ENCODE data around the gene NRG3. TPM values are rescaled to one million over a fixed set of nuclear protein-coding genes. Genes with fewer than 3 reads are reported as not detected.
A peak's percentile ranks its signal among the peaks of the same experiment; 100 is the strongest.

Gene NRG3
- total RNA-seq, 4 donors from 2014 or later, result 0.32 to 1.4 TPM; not detected in 2

- Histone ChIP-seq H3K27me3 (no peaks in the 10 kb centered on the region), H3K4me3 (no peak overlapping the region), H3K4me1 (no peaks in the 10 kb centered on the region), H3K9me3 (no peaks in the 10 kb centered on the region), H3K36me3 (no peaks in the 10 kb centered on the region), H3K27ac (no peak overlapping the region)
- in situ Hi-C loops (cut with MboI; ENCODE audit: low pct_ligation_motif_present in 1 of 4, low pct_unique_long_range_greater_than_20kb in 1 of 4, low sequenced_read_pairs in 3 of 4), result no loop called here
- no peak for TF ChIP-seq EP300 (IDR thresholded peaks at IDR 0.05; ENCODE audit: low read depth)
- TF ChIP-seq CTCF (IDR thresholded peaks at IDR 0.05), result no peak
- TF ChIP-seq POLR2A (IDR thresholded peaks at IDR 0.05), result no peak
- TF ChIP-seq POLR2AphosphoS5 (IDR thresholded peaks at IDR 0.05), result no peak
- intact Hi-C loops (cut with DNase I; ENCODE audit: low total_unique reads), result no loop called here
- 62 to 75% methylated on average over 5 of the region's 5 CpGs for WGBS, 2 donors (ENCODE audit: low coverage in 1 of 2)
- DNase-seq, result no peak
Observed at GRCh38 chr10:82768040-82768439, 893.0 kb downstream of the NRG3 start.

- intact Hi-C loops (cut with DNase I; ENCODE audit: low total_unique reads), result loop anchor here (10.0 kb wide), 1 partner anchor 1754 kb away; no protein-coding TSS in a partner anchor
- in situ Hi-C loops (cut with MboI; ENCODE audit: low pct_ligation_motif_present in 1 of 4, low pct_unique_long_range_greater_than_20kb in 1 of 4, low sequenced_read_pairs in 3 of 4), result no loop called here
- Histone ChIP-seq H3K4me1 (no peaks in the 10 kb centered on the region), H3K27me3 (no peaks in the 10 kb centered on the region), H3K36me3 (no peaks in the 10 kb centered on the region), H3K4me3 (no peak overlapping the region), H3K27ac (no peak overlapping the region), H3K9me3 (peaks cover 0 to 4% of the 10 kb centered on the region in 2 donors)
- no peak for DNase-seq
- 78% methylated on average over 3 of the region's 3 CpGs; no CpG with 5 or more reads in 1 of the 2 donors for WGBS, 2 donors (ENCODE audit: low coverage in 1 of 2)
- TF ChIP-seq EP300 (IDR thresholded peaks at IDR 0.05; ENCODE audit: low read depth) (no peak), POLR2A (IDR thresholded peaks at IDR 0.05) (no peak), POLR2AphosphoS5 (IDR thresholded peaks at IDR 0.05) (no peak), CTCF (IDR thresholded peaks at IDR 0.05) (no peak)
Observed at GRCh38 chr10:82778908-82779307, 903.9 kb downstream of the NRG3 start.

GRCh38 chr10:82796510-82796909, 921.5 kb downstream of the NRG3 start:
- Histone ChIP-seq H3K4me3 (no peak overlapping the region), H3K27me3 (no peaks in the 10 kb centered on the region), H3K36me3 (no peaks in the 10 kb centered on the region), H3K4me1 (no peaks in the 10 kb centered on the region), H3K27ac (no peak overlapping the region), H3K9me3 (no peaks in the 10 kb centered on the region)
- in situ Hi-C loops (cut with MboI; ENCODE audit: low pct_ligation_motif_present in 1 of 4, low pct_unique_long_range_greater_than_20kb in 1 of 4, low sequenced_read_pairs in 3 of 4), result no loop called here
- DNase-seq, result no peak
- TF ChIP-seq CTCF (IDR thresholded peaks at IDR 0.05) (peak in 2 of 5 experiments; percentile 17 to 20), POLR2A (IDR thresholded peaks at IDR 0.05) (no peak)
- intact Hi-C loops (cut with DNase I; ENCODE audit: low total_unique reads), result no loop called here

GRCh38 chr10:82801289-82801688, 926.3 kb downstream of the NRG3 start:
- intact Hi-C loops (cut with DNase I; ENCODE audit: low total_unique reads) (no loop called here), in situ Hi-C loops (cut with MboI; ENCODE audit: low pct_ligation_motif_present in 1 of 4, low pct_unique_long_range_greater_than_20kb in 1 of 4, low sequenced_read_pairs in 3 of 4) (loop anchor here in 1 of 4 donors (25.0 kb wide), 1 partner anchor 1061 kb away; no protein-coding TSS in a partner anchor)
- Histone ChIP-seq H3K27me3 (no peaks in the 10 kb centered on the region), H3K36me3 (no peaks in the 10 kb centered on the region), H3K4me1 (no peaks in the 10 kb centered on the region), H3K4me3 (no peak overlapping the region), H3K9me3 (no peaks in the 10 kb centered on the region), H3K27ac (no peak overlapping the region)
- TF ChIP-seq POLR2AphosphoS5 (IDR thresholded peaks at IDR 0.05) (no peak), CTCF (IDR thresholded peaks at IDR 0.05) (no peak), POLR2A (IDR thresholded peaks at IDR 0.05) (no peak), EP300 (IDR thresholded peaks at IDR 0.05; ENCODE audit: low read depth) (no peak)
- 57 to 95% methylated on average over 1 of the region's 1 CpG for WGBS, 2 donors (ENCODE audit: low coverage in 1 of 2)
- no peak for DNase-seq

All from transverse colon (tissue), 4 donors.